H1 (cell line): ENCODE measurements around the gene KIF2C. TPM values are rescaled to one million over a fixed set of nuclear protein-coding genes. Genes with fewer than 3 reads are reported as not detected.
"Not testable (repeated sequence)": the region's sequence is repeated elsewhere in the genome, so short reads cannot be mapped to it uniquely, and the experiment has no call there.

Source experiments
- CTCF ChIA-PET: fragments of 300-600 bp; sonication (Branson Sonifier 250); formaldehyde crosslinking; loops from one replicate; lab custom pipeline; 2021; ENCODE audit not compliant: partially characterized antibody; lab: Charles Lee
- POLR2A ChIA-PET: fragments of 300-600 bp; sonication (Branson Sonifier 250); formaldehyde crosslinking; loops from one replicate; lab custom pipeline; 2021; ENCODE audit warnings: inconsistent platforms; ENCODE audit not compliant: partially characterized antibody; lab: Charles Lee
- DNase-seq, 2 experiments: peaks; one replicate each; pipeline versions ENCODE4 v3.0.0 to v3.0.0-alpha.2; 2010 to 2022; ENCODE audit warnings: low spot score in 2 of 2, low read depth in 1 of 2, mixed read lengths in 1 of 2
- FAIRE-seq: peaks from 2 replicates; lab custom pipeline; 2011; peaks lifted over from hg19 to GRCh38; lab: Jason Lieb, UNC
- H2AFZ ChIP-seq: 2 replicates; pipeline ENCODE4 v1.8.1; 2012; ENCODE audit warnings: low read length, inconsistent platforms
- H2AK5ac ChIP-seq: 2 replicates; pipeline ENCODE4 v1.6.1; 2013; ENCODE audit warnings: low read depth, low read length
- H2BK120ac ChIP-seq: replicated peaks from 2 replicates; pipeline ENCODE3; 2013; ENCODE audit warnings: low read depth, low read length, inconsistent platforms
- H2BK12ac ChIP-seq: 2 replicates; pipeline ENCODE4 v1.6.1; 2013; ENCODE audit warnings: low read depth, low read length
- H2BK15ac ChIP-seq: 2 replicates; pipeline ENCODE4 v1.6.1; 2013; ENCODE audit warnings: low read length
- H2BK20ac ChIP-seq: 2 replicates; pipeline ENCODE4 v1.6.1; 2013; ENCODE audit warnings: low read length
- H2BK5ac ChIP-seq: 2 replicates; pipeline ENCODE4 v1.6.1; 2013; ENCODE audit warnings: low read depth, low read length
- H3K14ac ChIP-seq: 2 replicates; pipeline ENCODE4 v1.6.1; 2013; ENCODE audit warnings: inconsistent platforms; ENCODE audit not compliant: insufficient read length
- H3K18ac ChIP-seq: 2 replicates; pipeline ENCODE4 v1.6.1; 2013; ENCODE audit warnings: low read length; ENCODE audit errors: extremely low read depth
- H3K23ac ChIP-seq: 2 replicates; pipeline ENCODE4 v1.6.1; 2013; ENCODE audit warnings: inconsistent platforms; ENCODE audit not compliant: insufficient read length
- H3K23me2 ChIP-seq: 2 replicates; pipeline ENCODE4 v1.6.1; 2013; ENCODE audit warnings: low read depth, low read length
- H3K27ac ChIP-seq: 2 replicates; pipeline ENCODE4 v1.6.1; 2011; ENCODE audit warnings: low read depth, low read length, inconsistent platforms
- H3K27me3 ChIP-seq, 4 experiments: replicated peaks in 1 of 4; 1 replicate in 1 of 4; 2 replicates in 3 of 4; pipeline versions ENCODE4 v1.6.1 to v1.8.1; 2011 to 2013; ENCODE audit warnings: low read length in 3 of 4, mild to moderate bottlenecking in 3 of 4, inconsistent platforms in 2 of 4, mixed read lengths in 2 of 4, moderate library complexity in 1 of 4; ENCODE audit not compliant: control insufficient read depth in 3 of 4, insufficient read depth in 3 of 4; ENCODE audit errors: extremely low read depth in 1 of 4
- H3K36me3 ChIP-seq, 4 experiments: 2 replicates each; pipeline versions ENCODE4 v1.6.1 to v1.8.1; 2011 to 2013; ENCODE audit warnings: mild to moderate bottlenecking in 4 of 4, low read length in 3 of 4, moderate library complexity in 2 of 4, control low read depth in 1 of 4, inconsistent platforms in 1 of 4; ENCODE audit not compliant: insufficient read depth in 4 of 4, control insufficient read depth in 2 of 4
- H3K4ac ChIP-seq: replicated peaks from 2 replicates; pipeline ENCODE3; 2013; ENCODE audit warnings: low read length, low read depth, mixed read lengths, inconsistent platforms; ENCODE audit not compliant: insufficient read length
- H3K4me1 ChIP-seq, 4 experiments: replicated peaks in 1 of 4; 1 replicate in 1 of 4; 2 replicates in 3 of 4; pipeline versions ENCODE4 v1.6.1 to v1.8.1; 2011 to 2013; ENCODE audit warnings: low read length in 3 of 4, inconsistent platforms in 2 of 4, mixed read lengths in 1 of 4; ENCODE audit not compliant: insufficient read depth in 4 of 4, control insufficient read depth in 3 of 4
- H3K4me2 ChIP-seq, 2 experiments: 2 replicates each; pipeline versions ENCODE4 v1.6.1 to v1.8.1; 2011 to 2013; ENCODE audit warnings: low read depth in 2 of 2, low read length in 2 of 2, control low read depth in 1 of 2, inconsistent platforms in 1 of 2, mild to moderate bottlenecking in 1 of 2; ENCODE audit not compliant: insufficient read depth in 1 of 2
- H3K4me3 ChIP-seq, 4 experiments: fragments of 200-600, 300-600 bp in 1 of 4; sonication (generic), shearing (Covaris generic), sonication (Bioruptor Twin) in 1 of 4; 2 replicates each; pipeline versions ENCODE4 v1.5.1 to v1.8.1; 2011 to 2016; ENCODE audit warnings: low read length in 4 of 4, low read depth in 3 of 4, control low read depth in 2 of 4, inconsistent platforms in 2 of 4, mild to moderate bottlenecking in 2 of 4, mixed read lengths in 1 of 4, moderate library complexity in 1 of 4; ENCODE audit not compliant: insufficient read depth in 2 of 4; ENCODE audit errors: extremely low read depth in 1 of 4
- H3K56ac ChIP-seq: replicated peaks from 2 replicates; pipeline ENCODE3; 2013; ENCODE audit warnings: low read depth, mild to moderate bottlenecking, mixed read lengths, low read length, inconsistent platforms; ENCODE audit not compliant: insufficient read length
- H3K79me1 ChIP-seq: 2 replicates; pipeline ENCODE4 v1.6.1; 2013; ENCODE audit warnings: low read depth, low read length, control low read depth
- H3K79me2 ChIP-seq, 2 experiments: 2 replicates each; pipeline versions ENCODE4 v1.6.1 to v1.8.1; 2012 to 2013; ENCODE audit warnings: low read length in 2 of 2, mild to moderate bottlenecking in 2 of 2, inconsistent platforms in 1 of 2; ENCODE audit not compliant: insufficient read depth in 2 of 2, control insufficient read depth in 1 of 2
- H3K9ac ChIP-seq, 4 experiments: replicated peaks in 1 of 4; 1 replicate in 1 of 4; 2 replicates in 3 of 4; pipeline versions ENCODE4 v1.6.1 to v1.8.1; 2011 to 2013; ENCODE audit warnings: low read depth in 3 of 4, low read length in 3 of 4, control low read depth in 2 of 4, mild to moderate bottlenecking in 2 of 4, moderate library complexity in 2 of 4, inconsistent platforms in 1 of 4; ENCODE audit errors: extremely low read depth in 1 of 4
- H3K9me3 ChIP-seq, 2 experiments: 2 replicates each; pipeline versions ENCODE4 v1.6.1 to v1.8.1; 2012 to 2013; ENCODE audit warnings: mild to moderate bottlenecking in 2 of 2, moderate library complexity in 2 of 2, control low read depth in 1 of 2, inconsistent platforms in 1 of 2, low read depth in 1 of 2, low read length in 1 of 2, mixed read lengths in 1 of 2; ENCODE audit not compliant: insufficient read depth in 2 of 2
- H4K20me1 ChIP-seq, 2 experiments: replicated peaks in 1 of 2; 2 replicates each; pipeline versions ENCODE3 to v1.8.1; 2011 to 2013; ENCODE audit warnings: inconsistent platforms in 2 of 2, low read length in 2 of 2, mild to moderate bottlenecking in 1 of 2; ENCODE audit not compliant: insufficient read depth in 2 of 2, control insufficient read depth in 1 of 2
- H4K5ac ChIP-seq: 2 replicates; pipeline ENCODE4 v1.6.1; 2013; ENCODE audit warnings: low read length, low read depth, mixed read lengths, inconsistent platforms; ENCODE audit not compliant: insufficient read length
- H4K8ac ChIP-seq: 2 replicates; pipeline ENCODE4 v1.8.0; 2013; ENCODE audit warnings: mild to moderate bottlenecking, moderate library complexity, low read length, inconsistent platforms; ENCODE audit not compliant: insufficient read depth; ENCODE audit errors: extremely low read depth
- H4K91ac ChIP-seq: replicated peaks from 2 replicates; pipeline ENCODE3; 2013; ENCODE audit warnings: low read length, mixed read lengths, inconsistent platforms; ENCODE audit not compliant: insufficient read length
- CHD2 ChIP-seq: IDR thresholded peaks from 2 replicates; pipeline ENCODE4 v1.6.1; 2012; ENCODE audit warnings: low read length, improper control_type of control experiment
- EGR1 ChIP-seq: IDR thresholded peaks from 2 replicates; pipeline ENCODE4 v1.6.1; 2011; ENCODE audit warnings: low read depth, low read length, borderline replicate concordance
- NANOG ChIP-seq: IDR thresholded peaks from 2 replicates; pipeline ENCODE4 v1.6.1; 2011; ENCODE audit warnings: low read length, low read depth, mild to moderate bottlenecking, inconsistent platforms; ENCODE audit not compliant: insufficient read depth, poor library complexity, severe bottlenecking
- NRF1 ChIP-seq: IDR thresholded peaks from 2 replicates; pipeline ENCODE4 v1.6.1; 2011; ENCODE audit warnings: mild to moderate bottlenecking, low read depth, low read length, improper control_type of control experiment
- POU5F1 ChIP-seq: IDR thresholded peaks from 2 replicates; pipeline ENCODE4 v1.6.1; 2011; ENCODE audit warnings: low read depth, mild to moderate bottlenecking, low read length, moderate library complexity
- RXRA ChIP-seq: IDR thresholded peaks from 2 replicates; pipeline ENCODE4 v1.6.1; 2011; ENCODE audit warnings: low read depth, mild to moderate bottlenecking, low read length, moderate library complexity; ENCODE audit not compliant: insufficient read depth
- ZNF274 ChIP-seq: IDR thresholded peaks from 2 replicates; pipeline ENCODE4 v1.7.0; 2012; ENCODE audit warnings: low read length, borderline replicate concordance; ENCODE audit errors: extremely low read depth
- WGBS, 2 experiments: shearing (Covaris generic) in 1 of 2; methylation state at CpG; one replicate each; pipeline versions ENCODE4 v1.1.6 to v1.1.7; 2013 to 2015; ENCODE audit warnings: low lambda C conversion rate in 2 of 2, mixed read lengths in 2 of 2, inconsistent platforms in 1 of 2, low coverage in 1 of 2, missing lambda C conversion rate in 1 of 2; ENCODE audit not compliant: insufficient replicate concordance in 2 of 2, insufficient coverage in 1 of 2, insufficient read length in 1 of 2; ENCODE audit errors: extremely low coverage in 1 of 2, missing lambda C conversion rate in 1 of 2; 5-methylcytosine and 5-hydroxymethylcytosine counted together
- polyA plus RNA-seq, 7 experiments: library from polyadenylated mRNA; depleted of rRNA in 3 of 7; stranded (reverse) in 5 of 7; unstranded in 2 of 7; fragments of >200 nt in 5 of 7; fragments of 200-250 nt in 2 of 7; gene quantifications; 1 replicate in 5 of 7; 2 replicates in 1 of 7; 4 replicates in 1 of 7; pipeline versions ENCODE4 v1.2.1 to v1.2.3, GENCODE V29; 2011 to 2013; ENCODE audit warnings: missing spikeins in 2 of 7, mixed read lengths in 2 of 7
- total RNA-seq: library from RNA; stranded (reverse); fragmentation: NEBNext Ultra II Directional; extraction: Animal tissue kit (Norgen Biotek cat#: 25700); gene quantifications from 2 replicates; pipeline ENCODE4 v1.2.1, GENCODE V29; 2021

The KIF2C gene
- total and polyA plus RNA-seq, 2 of the 8 experiments (the other 6 are each of a cell fraction or from before 2014, with no cell fraction given) = 41.8 to 68.1 TPM

- no peak for TF ChIP-seq EGR1
- no peak for TF ChIP-seq ZNF274
- no peak for TF ChIP-seq RXRA
- no peak for TF ChIP-seq NRF1
- no peak for TF ChIP-seq NANOG
- TF ChIP-seq POU5F1 = no peak
- no peak for TF ChIP-seq CHD2
Measured at GRCh38 chr1:44698138-44698537, 41.5 kb upstream of the KIF2C start (continued).

- H2AFZ ChIP-seq, H3K4me1 ChIP-seq, H3K79me1 ChIP-seq, H3K4ac ChIP-seq, H3K27ac ChIP-seq, H3K79me2 ChIP-seq, FAIRE-seq, H3K18ac ChIP-seq, H3K56ac ChIP-seq, H3K27me3 ChIP-seq, H3K36me3 ChIP-seq, H3K23me2 ChIP-seq, H4K5ac ChIP-seq, H2BK20ac ChIP-seq, H2BK12ac ChIP-seq, H3K9ac ChIP-seq, DNase-seq, H3K9me3 ChIP-seq, H2BK5ac ChIP-seq, H4K20me1 ChIP-seq, H2AK5ac ChIP-seq, H2BK15ac ChIP-seq, H2BK120ac ChIP-seq, H3K4me2 ChIP-seq, H3K14ac ChIP-seq, H3K23ac ChIP-seq, H3K4me3 ChIP-seq, H4K8ac ChIP-seq, H4K91ac ChIP-seq: not testable (repeated sequence)
- POLR2A ChIA-PET = interaction anchor here (0.7 kb wide), 1 partner anchor 9 kb away, joined by 3 read pairs; no protein-coding TSS in a partner anchor
- WGBS, 2 experiments = 80% methylated on average over 9 of the region's 9 CpGs; no CpG with 5 or more reads in 1 of the 2 experiments
- CTCF ChIA-PET = interaction anchor here (0.9 kb wide), 1 partner anchor 47 kb away, joined by 3 read pairs; no protein-coding TSS in a partner anchor
Measured at GRCh38 chr1:44699375-44699774, 40.3 kb upstream of the KIF2C start.
